Vagina (tissue), 2 donors: ENCODE measurements around the gene CHCT1.

Experiments used
- POLR2A ChIP-seq, 2 donors: fragments of 450-650 bp; IDR thresholded peaks; one replicate each; pipeline ENCODE4 v1.6.1; 2017; ENCODE audit warnings: antibody characterized with exemption in 2 of 2, mild to moderate bottlenecking in 2 of 2, moderate library complexity in 2 of 2
- POLR2AphosphoS5 ChIP-seq, 2 donors: sonication (generic); formaldehyde crosslinking; IDR thresholded peaks; one replicate each; pipeline ENCODE4 v1.9.0; 2017; ENCODE audit warnings: antibody characterized with exemption in 2 of 2, mild to moderate bottlenecking in 2 of 2, low read depth in 1 of 2; ENCODE audit not compliant: insufficient read depth in 1 of 2
- TF ChIP-seq, protein P1 (sequence below), 3 experiments: fragments of 450-650 bp in 2 of 3; fragments of 200-600 bp in 1 of 3; sonication (generic) in 1 of 3; IDR thresholded peaks; one replicate each; pipeline ENCODE4 v1.5.1; 2017 to 2019; ENCODE audit warnings: antibody characterized with exemption in 3 of 3, mild to moderate bottlenecking in 2 of 3, moderate library complexity in 2 of 3

DNA sequence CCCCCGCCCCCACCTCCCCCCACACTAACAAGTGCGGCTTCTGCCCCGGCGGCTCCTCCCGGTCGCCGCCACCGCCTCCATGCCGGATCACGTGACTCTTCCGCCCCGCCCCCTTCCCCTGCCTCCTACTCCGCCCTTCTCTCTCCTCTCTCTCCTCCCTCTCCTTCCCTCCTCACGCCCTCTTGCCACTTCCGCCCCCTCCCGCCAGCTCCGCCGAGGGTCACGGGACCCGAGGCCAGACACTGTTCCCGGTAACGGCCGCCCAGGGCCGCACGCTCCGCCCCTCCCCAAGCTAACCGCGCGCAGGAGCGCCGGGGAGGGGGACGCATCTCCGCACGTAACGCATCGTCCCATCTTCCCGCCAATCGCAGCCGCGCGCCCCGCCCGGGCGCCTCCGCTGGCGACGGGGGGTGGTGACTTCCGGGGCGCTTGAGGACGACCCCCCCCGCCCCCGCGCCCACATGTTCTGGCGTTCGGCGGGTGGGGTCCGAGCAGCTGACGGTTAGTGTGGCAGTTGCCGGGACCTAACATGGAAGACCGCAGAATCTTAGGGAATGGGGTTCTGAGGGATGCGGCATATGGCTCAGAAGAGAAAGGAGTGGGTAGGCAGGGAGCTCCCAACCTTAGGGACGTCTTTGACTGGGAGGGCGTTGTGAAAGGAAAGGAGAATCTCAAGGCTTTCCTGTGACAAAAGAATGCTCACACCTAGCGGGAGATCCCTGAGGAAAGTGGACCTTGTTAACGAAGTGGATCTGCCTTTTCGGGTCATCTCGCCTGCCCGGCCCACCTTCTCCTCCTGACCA, 30.0 kb upstream of the CHCT1 start, which contains the start of gene USP32:
- TF ChIP-seq, protein P1, sequence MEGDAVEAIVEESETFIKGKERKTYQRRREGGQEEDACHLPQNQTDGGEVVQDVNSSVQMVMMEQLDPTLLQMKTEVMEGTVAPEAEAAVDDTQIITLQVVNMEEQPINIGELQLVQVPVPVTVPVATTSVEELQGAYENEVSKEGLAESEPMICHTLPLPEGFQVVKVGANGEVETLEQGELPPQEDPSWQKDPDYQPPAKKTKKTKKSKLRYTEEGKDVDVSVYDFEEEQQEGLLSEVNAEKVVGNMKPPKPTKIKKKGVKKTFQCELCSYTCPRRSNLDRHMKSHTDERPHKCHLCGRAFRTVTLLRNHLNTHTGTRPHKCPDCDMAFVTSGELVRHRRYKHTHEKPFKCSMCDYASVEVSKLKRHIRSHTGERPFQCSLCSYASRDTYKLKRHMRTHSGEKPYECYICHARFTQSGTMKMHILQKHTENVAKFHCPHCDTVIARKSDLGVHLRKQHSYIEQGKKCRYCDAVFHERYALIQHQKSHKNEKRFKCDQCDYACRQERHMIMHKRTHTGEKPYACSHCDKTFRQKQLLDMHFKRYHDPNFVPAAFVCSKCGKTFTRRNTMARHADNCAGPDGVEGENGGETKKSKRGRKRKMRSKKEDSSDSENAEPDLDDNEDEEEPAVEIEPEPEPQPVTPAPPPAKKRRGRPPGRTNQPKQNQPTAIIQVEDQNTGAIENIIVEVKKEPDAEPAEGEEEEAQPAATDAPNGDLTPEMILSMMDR (IDR thresholded peaks at IDR 0.05): peak in 1 of 3 experiments; percentile 17
- TF ChIP-seq POLR2AphosphoS5 (IDR thresholded peaks at IDR 0.05; ENCODE audit: insufficient read depth in 1 of 2, low read depth in 1 of 2): peak; percentile 82 to 97
- TF ChIP-seq POLR2A (IDR thresholded peaks at IDR 0.05): peak in 1 of 2 donors; percentile 35
